HG03460 (cell line): Measurements from ENCODE around the gene MYH7.
"Not testable (repeated sequence)": the region's sequence is repeated elsewhere in the genome, so short reads cannot be mapped to it uniquely, and the experiment has no call there.

ENCODE experiments used
- ATAC-seq: cut with Tn5 transposase; IDR thresholded peaks from one replicate; pipeline ENCODE4 v1.9.1; 2021; ENCODE audit not compliant: unreplicated experiment

MYH7 gene

GRCh38 chr14:23431486-23431885, 4.0 kb downstream of the MYH7 start:
- no peak for ATAC-seq

DNA sequence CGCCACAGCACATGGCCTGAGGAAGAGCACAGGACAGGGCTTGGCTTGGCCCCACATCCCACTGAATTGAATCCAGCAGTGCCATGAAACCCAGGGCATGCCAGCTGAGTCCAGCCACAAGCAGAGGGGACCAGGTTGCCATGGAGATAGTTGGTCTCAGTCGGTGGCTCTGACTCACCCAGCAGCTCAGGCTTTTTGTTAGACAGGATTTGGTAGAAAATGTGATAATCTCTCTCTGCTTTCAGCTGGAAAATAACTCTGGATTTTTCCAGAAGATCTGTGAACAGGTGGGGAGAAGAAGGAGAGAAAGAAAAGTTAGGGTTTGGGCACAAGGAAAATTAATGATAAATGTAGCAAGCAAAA, 4.8 kb downstream of the MYH7 start:
- ATAC-seq, result no peak

DNA sequence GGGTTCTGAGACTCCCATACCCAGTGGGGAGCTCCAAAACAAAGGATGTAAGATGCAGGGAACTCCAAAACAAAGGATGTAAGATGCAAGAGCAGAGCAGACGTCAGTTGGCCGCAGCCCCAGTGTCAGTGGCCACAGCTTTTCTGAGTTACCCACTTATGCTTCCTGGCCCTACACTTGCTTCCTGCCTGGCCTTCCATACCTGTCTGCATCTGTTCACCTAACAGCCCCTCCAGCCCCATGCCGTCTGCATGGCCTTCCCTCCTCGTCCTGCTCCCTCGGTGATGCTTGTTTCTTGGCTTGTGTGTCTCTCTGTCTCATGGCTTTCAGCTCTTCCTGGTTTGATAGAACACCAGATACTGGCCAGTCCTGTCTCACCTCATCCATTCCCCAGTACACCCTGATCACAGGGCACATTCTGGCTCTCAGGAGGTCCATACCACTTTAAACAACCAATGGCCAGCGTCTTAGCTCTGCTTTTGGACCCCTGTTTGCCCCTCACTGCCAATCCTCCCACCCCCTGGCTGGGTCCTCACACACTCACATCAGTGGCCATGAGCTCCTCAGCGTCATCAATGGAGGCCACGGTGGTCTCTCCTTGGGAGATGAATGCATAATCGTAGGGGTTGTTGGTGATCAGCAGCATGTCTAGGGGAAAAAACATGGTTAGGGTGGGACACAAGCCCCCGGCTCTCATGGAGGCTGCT, 5.3 kb downstream of the MYH7 start:
- ATAC-seq, result no peak

GRCh38 chr14:23428686-23429495, 6.6 kb downstream of the MYH7 start:
- no peak for ATAC-seq

GRCh38 chr14:23425798-23426197, 9.7 kb downstream of the MYH7 start:
- not testable (repeated sequence) for ATAC-seq

DNA sequence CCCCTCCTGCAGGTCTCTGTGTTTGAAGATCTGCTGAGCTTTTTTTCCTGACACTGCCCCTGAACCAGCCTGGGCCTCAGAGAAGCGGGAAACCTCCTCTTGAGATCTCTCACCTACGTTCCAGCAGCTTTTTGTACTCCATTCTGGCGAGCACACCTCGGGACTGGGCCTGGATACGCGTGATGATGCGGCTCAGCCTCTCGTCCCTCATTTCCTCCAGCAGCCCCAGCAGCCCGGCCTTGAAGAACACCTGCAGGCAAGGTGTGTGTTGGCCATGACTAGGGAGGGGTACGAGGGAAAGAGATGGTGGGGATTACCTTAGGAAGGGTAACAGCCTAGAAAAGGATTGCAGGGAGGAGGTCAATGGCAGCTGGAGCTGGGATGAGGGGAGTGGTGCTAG, 10.3 kb downstream of the MYH7 start:
- no peak for ATAC-seq

GRCh38 chr14:23423657-23424056, 11.8 kb downstream of the MYH7 start:
- ATAC-seq, result no peak

GRCh38 chr14:23421594-23421993, 13.9 kb downstream of the MYH7 start:
- no peak for ATAC-seq

- ATAC-seq, result not testable (repeated sequence)
Measured at GRCh38 chr14:23419646-23420045, 15.8 kb downstream of the MYH7 start.

GRCh38 chr14:23418021-23418420, 17.4 kb downstream of the MYH7 start:
- ATAC-seq, result no peak

DNA sequence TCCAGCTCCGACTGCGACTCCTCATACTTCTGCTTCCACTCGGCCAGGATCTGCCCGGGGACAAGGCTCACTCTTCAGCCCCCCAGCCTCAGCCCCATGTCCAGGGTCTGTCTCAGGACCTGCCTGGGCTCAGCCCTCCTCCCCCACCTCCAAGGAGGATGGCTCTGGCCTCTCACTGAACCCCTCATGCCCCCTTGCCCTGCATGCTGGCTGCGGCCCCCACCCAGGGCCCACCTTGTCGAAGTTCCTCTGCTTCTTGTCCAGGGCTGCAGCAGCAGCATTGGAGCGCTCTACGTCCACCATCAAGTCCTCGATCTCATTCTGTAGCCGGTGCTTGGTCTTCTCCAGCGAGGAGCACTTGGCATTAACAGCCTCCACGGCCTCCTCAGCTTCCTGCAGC, 18.2 kb downstream of the MYH7 start:
- ATAC-seq, result not testable (repeated sequence)

DNA sequence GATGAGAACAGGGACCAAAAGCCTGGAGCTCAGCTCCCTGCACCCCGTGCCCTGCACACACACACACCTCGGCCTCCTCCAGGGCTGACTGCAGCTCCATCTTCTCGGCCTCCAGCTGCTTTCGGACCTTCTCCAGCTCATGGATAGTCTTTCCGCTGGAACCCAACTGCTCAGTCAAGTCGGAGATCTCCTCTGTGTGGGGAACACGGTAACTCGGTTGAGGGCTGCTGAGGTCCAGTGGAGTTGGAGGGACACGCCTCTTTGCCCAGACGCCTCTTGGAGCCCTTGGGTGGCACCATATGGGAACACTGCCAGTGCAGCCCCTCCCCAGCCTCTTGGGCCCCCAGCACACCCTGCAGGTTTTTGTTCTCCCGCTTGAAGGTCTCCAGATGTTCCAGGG, 18.7 kb downstream of the MYH7 start:
- ATAC-seq, result no peak

GRCh38 chr14:23415821-23416778, 19.4 kb downstream of the MYH7 start:
- no peak for ATAC-seq

DNA sequence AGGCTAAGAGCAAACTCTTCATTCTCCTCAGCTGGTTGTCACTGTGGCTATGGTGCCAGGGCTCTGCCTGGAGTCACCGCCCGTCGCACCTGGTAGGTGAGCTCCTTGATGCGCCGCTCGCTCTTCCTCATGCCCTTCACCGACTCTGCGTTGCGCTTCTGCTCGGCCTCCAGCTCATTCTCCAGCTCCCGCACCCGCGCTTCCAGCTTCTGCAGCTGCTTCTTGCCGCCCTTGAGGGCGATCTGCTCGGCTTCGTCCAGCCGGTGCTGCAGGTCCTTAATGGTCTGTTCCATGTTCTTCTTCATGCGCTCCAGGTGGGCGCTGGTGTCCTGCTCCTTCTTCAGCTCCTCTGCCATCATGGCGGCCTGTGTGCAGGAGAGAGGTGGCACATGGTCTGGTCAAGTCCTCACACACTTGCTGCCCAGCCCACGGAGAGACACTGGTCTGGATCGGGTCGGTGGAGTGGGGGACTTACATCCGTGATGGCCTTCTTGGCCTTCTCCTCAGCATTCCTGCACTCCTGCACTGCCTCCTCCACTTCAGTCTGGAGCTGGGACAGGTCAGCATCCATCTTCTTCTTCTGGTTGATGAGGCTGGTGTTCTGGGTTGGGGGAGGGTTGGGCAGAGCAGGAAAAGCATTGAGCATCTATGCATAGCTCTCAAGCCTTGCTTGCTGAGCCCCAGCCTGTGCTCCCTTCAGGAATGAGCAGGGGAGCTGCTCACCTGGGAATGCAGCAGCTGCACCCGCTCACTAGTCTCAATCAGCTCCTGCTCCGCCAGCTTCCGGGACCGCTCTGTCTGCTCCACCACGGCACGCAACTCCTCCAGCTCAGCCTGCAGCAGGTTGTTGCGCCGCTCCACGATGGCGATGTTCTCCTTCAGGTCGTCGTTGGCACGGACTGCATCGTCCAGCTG, 20.3 kb downstream of the MYH7 start:
- ATAC-seq, result no peak

- ATAC-seq, result no peak
Measured at GRCh38 chr14:23414254-23414653, 21.2 kb downstream of the MYH7 start.

- ATAC-seq, result no peak
Measured at GRCh38 chr14:23413681-23414080, 21.8 kb downstream of the MYH7 start.

- no peak for ATAC-seq
Measured at GRCh38 chr14:23411563-23412525, 23.6 kb downstream of the MYH7 start.

DNA sequence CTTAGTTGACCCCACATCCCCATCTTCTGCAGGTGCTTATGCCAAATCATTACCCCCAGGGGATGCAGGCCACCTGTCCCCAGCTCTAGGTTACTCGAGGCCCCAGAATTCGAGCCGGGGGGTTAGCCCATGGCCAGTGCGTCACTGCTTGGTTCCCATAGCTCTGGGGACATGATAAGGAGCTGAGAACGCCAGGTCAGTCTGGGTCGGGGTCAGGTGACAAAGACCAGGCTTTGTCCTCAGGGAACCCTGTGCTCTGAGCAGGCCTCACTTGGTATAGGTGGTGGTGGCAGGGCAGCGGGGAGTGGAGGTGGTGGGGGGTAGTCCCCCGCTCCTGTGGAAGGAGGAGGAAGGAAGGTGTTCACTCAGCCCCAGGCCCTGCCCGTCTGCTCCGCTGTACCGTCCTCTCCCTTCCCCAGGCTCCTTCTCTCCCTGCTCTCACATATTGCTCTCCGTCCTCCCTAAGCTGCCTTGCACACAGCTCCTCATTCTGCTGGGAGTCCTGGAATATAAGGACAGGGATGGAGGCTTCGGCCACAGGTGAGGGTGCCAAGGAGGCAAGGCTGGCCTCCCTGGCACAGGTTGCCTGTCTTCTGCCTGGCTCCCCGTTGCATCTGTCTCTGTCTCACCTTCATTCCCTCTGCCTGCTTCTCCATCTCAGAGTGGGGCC, 25.4 kb downstream of the MYH7 start:
- ATAC-seq, result no peak

- no peak for ATAC-seq
Measured at GRCh38 chr14:23409475-23409874, 26.0 kb downstream of the MYH7 start.
